Fibroblast of pulmonary artery (primary cell): ENCODE data around the gene MIGA1.

Source experiments
- DNase-seq: peaks from one replicate; pipeline ENCODE4 v3.0.0-alpha.2; 2010; ENCODE audit warnings: low read depth
- H3K4me3 ChIP-seq: replicated peaks from 2 replicates; pipeline ENCODE4 v1.5.1; 2011; ENCODE audit warnings: low read depth, mild to moderate bottlenecking, control low read depth, low read length, moderate library complexity
- CTCF ChIP-seq: IDR thresholded peaks from 2 replicates; pipeline ENCODE4 v1.5.1; 2011; ENCODE audit warnings: mild to moderate bottlenecking, control low read depth, low read length, inconsistent platforms; ENCODE audit errors: missing control alignments

The MIGA1 gene

DNA sequence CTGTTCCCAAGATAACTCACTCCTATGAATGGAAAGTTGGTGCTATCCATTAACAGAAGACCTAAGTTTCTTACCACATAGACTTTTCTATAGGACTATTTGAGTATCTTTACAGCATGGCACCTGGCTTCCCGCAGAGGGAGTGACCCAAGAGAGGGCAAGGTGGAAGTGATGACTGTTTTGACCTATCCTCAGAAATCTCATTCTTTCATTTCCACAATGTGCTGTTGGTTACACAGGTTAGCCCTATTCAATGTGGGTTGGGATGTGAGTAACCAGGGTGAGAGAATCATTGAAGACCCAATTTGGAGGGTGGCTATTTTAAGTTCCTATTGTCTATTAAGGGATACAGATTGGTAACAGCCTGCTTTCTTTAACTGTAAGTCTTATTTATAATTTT, 70.6 kb downstream of the MIGA1 start:
- no peak for DNase-seq
- TF ChIP-seq CTCF: no peak
- H3K4me3 ChIP-seq: no peak overlapping the region

- peak; percentile 68 for DNase-seq
Observed at GRCh38 chr1:77857552-77857951, 78.1 kb downstream of the MIGA1 start.

GRCh38 chr1:77858725-77859124, 79.3 kb downstream of the MIGA1 start:
- no peak for DNase-seq
- TF ChIP-seq CTCF: no peak
- no peak overlapping the region for H3K4me3 ChIP-seq

More at GRCh38 chr1:77857552-77857951, 78.1 kb downstream of the MIGA1 start:
- no peak overlapping the region for H3K4me3 ChIP-seq
- no peak for TF ChIP-seq CTCF

DNA sequence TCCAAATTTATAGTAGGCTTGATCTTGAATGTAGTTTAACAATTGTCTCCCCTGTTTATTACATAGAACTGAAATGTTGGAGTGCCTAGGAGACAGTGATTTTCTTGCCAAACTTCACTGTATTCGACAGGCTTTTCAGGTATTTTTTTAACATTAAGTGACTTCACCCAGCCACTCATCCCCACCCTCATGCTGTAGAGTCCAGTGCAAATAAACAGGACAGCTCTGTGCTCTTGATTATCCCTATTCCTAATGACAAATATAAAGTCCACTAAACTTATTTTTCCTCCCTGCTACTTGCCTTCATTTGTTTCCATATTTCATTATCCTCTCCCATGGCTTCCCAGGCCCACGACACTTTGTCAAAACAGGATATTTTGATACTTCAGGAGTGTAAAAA, 79.8 kb downstream of the MIGA1 start:
- no peak for DNase-seq
- TF ChIP-seq CTCF: no peak
- H3K4me3 ChIP-seq: no peak overlapping the region

DNA sequence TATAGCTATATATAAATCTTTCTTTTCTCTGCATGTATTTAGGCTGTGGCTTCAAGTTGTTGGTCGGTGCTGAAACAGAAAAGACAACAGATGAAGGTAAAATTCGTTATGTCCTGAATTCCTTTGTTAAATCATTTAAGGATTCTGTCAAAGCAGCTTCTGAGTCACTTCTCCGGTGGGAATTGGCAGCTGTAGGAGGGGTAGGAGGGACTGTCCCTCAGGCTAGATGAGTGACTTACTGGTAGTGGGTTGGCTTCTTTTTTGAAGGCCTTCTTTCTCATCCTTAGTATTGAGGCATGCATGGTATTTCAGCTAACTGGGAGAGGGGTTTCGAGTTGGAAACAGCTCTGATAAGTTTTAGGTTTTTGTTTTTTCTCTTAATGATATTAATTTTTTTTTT, 86.8 kb downstream of the MIGA1 start:
- no peak for TF ChIP-seq CTCF
- peak; percentile 14 for DNase-seq
- H3K4me3 ChIP-seq: no peak overlapping the region

- H3K4me3 ChIP-seq: no peak overlapping the region
- no peak for TF ChIP-seq CTCF
- DNase-seq: no peak
Observed at GRCh38 chr1:77872645-77873044, 93.2 kb downstream of the MIGA1 start.

DNA sequence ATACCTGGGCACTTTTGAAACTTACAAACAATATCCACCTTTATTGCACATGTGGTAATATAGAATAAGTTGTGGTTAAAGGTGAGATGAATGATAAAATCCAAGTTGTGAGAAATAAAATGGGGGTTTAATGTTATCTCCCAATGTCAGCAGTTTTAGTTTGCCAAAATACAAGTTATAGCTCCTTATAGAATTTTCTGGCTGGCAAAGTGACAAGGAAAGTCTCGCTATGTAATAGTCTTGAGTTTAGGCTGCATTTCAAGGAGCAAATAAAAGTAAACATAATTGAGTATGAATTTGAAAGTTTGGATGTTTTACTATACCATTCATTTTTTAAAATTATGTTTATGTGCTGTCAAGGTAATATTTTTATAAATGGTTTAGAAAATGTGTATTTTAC, 94.0 kb downstream of the MIGA1 start:
- TF ChIP-seq CTCF: no peak
- no peak for DNase-seq
- H3K4me3 ChIP-seq: no peak overlapping the region
